LNCaP clone FGC (cell line): Measurements from ENCODE around the gene GPR25.

Experiments used
- DNase-seq: peaks from one replicate; pipeline ENCODE4 v3.0.0-alpha.2; 2011; ENCODE audit warnings: low read depth
- H3K4me3 ChIP-seq: 2 replicates; pipeline ENCODE4 v1.5.1; 2011; ENCODE audit warnings: mild to moderate bottlenecking, low read depth, low read length, control low read depth
- TF ChIP-seq, protein P1 (sequence below): IDR thresholded peaks from 2 replicates; pipeline ENCODE4 v1.5.1; 2012; ENCODE audit warnings: mild to moderate bottlenecking; ENCODE audit not compliant: control insufficient read depth, insufficient read depth; ENCODE audit errors: extremely low read depth

Gene GPR25

GRCh38 chr1:200873116-200873670, 412 bp downstream of the GPR25 start:
- H3K4me3 ChIP-seq, result no peak overlapping the region
- no peak for DNase-seq

GRCh38 chr1:200873671-200874397, 1.1 kb downstream of the GPR25 start:
- no peak overlapping the region for H3K4me3 ChIP-seq
- TF ChIP-seq, protein P1, sequence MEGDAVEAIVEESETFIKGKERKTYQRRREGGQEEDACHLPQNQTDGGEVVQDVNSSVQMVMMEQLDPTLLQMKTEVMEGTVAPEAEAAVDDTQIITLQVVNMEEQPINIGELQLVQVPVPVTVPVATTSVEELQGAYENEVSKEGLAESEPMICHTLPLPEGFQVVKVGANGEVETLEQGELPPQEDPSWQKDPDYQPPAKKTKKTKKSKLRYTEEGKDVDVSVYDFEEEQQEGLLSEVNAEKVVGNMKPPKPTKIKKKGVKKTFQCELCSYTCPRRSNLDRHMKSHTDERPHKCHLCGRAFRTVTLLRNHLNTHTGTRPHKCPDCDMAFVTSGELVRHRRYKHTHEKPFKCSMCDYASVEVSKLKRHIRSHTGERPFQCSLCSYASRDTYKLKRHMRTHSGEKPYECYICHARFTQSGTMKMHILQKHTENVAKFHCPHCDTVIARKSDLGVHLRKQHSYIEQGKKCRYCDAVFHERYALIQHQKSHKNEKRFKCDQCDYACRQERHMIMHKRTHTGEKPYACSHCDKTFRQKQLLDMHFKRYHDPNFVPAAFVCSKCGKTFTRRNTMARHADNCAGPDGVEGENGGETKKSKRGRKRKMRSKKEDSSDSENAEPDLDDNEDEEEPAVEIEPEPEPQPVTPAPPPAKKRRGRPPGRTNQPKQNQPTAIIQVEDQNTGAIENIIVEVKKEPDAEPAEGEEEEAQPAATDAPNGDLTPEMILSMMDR, result no peak
- DNase-seq, result no peak

More at GRCh38 chr1:200873116-200873670, 412 bp downstream of the GPR25 start:
- TF ChIP-seq, protein P1, result no peak

DNA sequence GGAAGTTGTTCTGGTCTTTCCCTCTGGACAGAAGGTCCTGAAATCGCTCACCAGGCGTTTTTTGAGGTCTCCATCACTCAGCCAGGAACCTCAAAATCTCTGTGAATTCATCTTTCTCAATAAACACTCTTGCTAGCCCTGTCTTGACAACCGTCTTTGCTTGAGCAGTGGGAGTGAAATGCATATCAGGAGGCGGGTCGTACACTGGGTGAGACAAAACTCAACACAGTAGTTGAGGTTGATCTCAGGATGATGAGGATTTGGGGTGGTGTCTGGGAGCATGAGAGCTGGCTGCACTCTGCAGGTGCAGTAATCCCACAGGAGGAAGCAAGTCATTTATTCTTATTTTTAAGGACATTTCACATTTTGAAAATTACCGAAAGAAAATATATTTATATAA, 1.9 kb downstream of the GPR25 start:
- DNase-seq, result no peak
- TF ChIP-seq, protein P1, result no peak
- H3K4me3 ChIP-seq, result no peak overlapping the region

- H3K4me3 ChIP-seq, result no peak overlapping the region
- no peak for DNase-seq
- TF ChIP-seq, protein P1, result no peak
Measured at GRCh38 chr1:200875416-200875815, 2.6 kb downstream of the GPR25 start.

- H3K4me3 ChIP-seq, result no peak overlapping the region
- TF ChIP-seq, protein P1, result no peak
- DNase-seq, result no peak
Measured at GRCh38 chr1:200877010-200877409, 4.2 kb downstream of the GPR25 start.

DNA sequence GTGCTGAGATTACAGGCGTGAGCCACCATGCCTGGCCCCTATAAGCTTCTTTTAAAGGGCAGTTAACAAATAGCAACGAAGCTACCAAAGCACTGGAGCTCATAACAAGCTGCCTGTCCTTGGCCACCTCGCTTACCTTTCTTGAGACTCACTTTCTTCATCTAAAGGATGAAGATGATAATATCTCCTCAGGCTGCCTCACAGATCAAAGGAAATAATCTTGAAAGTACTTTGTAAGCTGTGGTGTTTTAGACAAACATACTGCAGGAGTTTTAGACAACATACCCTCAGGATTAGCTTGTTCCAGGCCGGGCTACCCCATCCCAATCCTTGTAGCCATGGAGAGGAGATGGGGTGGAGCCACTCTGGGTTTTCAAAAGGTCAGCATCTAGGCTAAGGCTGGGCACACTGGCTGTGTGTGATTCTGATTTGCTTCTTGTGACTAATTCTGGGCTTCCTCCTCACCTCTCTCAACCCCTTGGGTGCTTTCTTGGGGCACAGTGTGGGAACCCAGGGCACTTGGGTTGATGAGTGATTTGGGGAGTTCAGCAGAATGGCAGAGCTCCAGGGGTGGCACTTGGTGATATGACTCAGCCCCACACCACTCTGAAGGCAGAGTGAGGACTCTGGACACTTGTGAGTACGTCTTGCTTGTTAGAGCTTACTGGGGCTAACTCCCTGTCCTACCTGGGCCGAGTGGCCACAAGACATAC, 5.2 kb downstream of the GPR25 start:
- no peak for DNase-seq
- H3K4me3 ChIP-seq, result no peak overlapping the region
- TF ChIP-seq, protein P1, result no peak
